ENCODE results near the gene MORN5.
A peak's percentile ranks its signal among the peaks of the same experiment; 100 is the strongest.

MORN5 gene

DNA sequence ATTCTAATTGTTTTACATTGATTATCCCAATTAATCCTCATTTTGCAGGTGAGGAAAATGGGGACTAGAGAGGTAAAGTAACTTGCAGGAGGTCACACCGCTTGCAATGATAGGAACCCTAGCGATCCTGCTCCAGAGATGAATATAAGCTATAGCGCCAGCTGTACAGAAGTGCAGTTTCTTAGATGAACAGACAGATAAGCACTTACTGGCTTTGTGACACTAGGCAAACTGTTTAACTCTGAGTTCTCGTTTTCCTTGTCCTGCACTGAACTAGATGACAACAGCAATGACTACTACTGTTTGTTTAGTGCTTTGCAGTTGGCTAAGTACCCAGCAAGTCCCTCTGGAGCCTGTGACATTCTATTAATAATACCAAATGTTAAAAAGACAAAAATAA is 57.9 kb downstream of the MORN5 start:
- no peak for DNase-seq

DNA sequence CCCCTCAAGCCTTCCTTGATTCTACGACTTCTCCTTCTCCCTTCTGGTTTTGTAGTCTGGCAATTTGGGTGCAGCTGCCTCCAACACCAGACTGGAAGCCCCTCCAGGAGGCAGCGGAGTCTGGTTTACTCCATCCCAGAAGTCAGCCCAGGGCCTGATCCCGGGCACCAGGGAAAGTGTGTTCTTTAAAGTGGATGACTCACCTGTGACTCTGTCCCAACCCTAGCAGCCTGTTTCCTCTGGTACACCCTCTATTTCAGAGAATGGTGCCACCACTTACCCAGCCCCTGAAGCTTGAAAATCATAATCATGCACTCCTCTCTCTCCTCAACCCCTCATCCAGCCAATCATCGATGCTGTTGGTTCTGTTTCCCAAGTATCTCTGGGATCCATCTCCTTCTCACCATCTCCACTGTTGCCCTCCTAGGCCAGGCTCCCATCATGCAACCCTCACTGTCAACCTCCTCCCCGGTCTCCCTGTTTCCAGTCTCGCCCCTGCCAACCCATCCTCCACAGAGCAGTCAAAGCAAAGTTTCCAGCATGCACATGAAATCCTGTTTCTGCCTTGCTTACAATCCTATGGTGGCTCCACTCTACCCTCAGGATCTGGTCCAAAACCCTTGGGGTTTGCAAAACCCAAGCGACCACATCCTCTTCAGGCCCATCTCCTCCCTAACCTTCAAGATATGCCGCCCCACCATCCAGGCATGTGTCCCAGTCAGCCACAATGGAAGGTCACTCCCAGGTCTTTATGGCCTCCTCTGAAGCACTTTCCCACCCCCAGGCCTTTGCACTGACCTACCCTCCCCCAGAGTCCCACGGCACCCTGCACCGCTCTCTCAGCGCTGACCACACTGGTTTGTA is 58.6 kb downstream of the MORN5 start:
- peak; percentile 85 for DNase-seq

DNA sequence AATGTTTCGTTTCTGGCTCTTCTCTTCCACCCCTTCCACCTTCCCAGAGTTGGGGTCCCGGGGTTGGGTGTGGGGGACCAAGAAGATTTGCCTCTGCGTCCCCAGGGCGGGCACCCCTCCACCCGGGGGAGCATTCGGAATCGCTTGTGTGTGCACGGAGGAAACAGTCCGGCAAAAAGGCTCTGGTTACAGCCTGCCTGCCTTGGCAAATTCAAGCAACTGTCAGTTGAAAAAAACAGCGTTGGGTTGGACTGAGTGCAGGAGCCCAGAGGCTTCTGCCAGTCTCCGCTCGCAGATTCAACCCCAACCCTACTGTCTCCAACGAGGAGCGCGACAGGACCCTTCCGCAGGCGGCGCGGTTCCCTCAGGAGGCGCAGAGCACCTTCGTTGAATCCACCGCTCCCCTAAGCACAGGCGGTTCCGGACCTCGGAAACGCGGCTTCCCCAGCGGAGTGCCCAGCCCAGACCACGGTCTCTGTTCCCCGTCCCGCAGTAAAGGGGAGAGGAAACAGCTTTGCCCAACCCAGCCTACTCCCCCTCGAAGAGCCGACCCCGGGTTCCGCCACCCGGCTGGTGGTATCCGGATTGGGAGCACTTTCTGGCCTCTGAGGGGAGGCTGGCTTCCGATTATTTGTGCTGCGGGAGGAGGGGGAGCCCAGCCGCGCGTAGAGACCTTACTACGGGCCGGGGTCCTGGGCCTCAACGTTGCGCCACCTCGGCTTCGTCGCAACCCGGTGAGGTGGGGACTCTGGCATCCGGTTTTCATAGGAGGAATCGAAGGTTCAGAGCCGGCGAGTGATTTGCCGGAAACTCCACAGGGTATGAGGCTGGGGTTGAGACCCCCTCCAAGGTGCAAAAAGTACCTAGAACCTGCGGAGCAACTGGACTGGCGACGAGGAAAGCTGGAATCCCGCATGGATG is 59.5 kb downstream of the MORN5 start:
- DNase-seq: no peak

DNA sequence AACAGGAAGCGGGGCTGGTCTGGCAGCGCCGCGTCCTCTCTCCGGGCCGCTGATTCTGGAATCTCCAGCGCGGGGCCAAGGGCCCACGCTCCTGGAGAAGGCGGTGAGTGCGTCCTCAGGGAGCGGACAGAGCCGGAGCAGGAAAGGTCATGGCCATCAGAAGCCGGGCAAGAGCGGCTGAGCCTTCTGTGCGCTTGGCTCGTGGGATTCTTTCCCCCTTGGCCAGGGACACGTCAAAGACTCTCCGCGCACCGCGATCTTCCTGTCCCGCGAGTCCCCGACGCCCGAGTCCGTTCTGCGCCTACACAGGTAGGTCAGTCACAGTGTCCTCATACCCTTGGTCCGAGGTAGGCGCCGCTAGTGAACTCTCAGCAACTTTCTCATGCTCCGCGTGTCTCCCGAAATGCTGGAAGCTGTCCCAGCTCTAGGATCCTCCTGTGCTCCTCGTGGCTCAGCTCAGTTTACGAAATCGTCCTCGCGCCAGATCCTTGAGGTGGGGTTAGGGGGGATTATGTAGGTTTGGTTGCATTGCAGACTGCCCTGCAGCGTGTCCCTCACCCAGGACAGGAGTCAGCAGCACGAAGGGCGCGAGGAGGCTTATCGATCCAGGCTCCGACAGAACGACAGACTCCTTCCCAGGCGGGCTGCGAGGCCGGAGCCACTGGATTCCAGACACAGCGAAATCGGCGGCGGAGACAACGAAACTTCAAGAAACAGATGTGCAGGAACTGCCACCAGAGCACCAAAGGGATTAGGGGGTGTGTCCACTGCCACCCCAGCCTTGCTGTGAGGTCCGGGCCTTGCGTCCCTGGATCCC is 60.4 kb downstream of the MORN5 start:
- no peak for DNase-seq

DNA sequence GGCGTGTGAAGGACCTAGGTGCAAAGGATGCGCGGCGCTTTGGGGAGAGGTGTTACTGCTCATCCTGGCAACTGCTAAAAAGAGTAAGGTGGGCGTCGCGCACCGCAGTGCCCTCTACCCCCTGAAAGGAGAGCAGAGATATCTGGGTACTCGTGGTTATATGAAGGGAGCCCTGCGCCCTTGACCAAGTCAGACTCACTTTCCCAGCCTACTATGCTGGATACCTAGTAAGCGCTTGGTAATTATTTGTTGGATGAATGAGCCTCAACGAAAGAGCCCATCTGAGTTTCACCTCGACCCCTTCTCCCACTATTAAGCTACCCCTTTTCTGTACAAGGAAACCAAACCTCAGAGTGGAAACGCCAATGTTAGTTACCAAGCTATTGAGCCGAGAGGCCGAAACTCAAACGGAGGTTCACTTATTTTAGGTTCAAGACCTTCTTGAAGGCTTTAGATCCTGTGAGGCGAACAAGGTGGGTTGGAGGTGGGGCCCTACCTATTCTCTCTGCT is 61.0 kb downstream of the MORN5 start:
- DNase-seq: no peak

DNA sequence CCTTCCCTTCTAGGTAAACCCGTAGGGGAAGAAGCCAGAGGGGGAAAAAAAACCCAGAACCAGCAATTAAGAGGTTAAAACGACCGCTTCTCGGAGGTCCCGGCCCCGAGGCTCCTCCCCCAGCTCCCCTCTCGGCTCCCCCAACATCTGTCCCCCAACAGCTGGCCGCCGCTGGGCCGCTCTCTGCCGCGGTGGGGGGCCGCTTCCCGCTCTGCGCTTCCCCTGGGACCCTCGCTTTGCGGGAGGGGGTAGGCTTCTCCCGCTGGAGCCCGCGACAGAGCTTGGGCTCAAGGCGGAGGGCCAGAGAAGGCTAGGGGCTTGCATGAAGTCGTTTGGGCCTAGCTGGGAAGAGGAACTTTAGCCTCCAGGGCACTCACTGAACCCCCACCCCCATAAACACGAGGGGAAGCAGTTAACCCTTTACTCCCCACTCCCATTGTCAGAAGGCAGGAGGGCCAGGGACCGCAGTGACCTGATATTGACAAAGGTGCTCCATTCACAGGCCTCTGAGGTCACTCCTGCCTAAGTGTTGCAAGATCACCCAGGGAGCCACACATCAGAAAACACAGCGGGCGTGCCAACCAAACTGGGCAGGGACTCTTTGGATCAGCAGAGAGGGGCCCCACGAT is 61.6 kb downstream of the MORN5 start:
- no peak for DNase-seq

DNA sequence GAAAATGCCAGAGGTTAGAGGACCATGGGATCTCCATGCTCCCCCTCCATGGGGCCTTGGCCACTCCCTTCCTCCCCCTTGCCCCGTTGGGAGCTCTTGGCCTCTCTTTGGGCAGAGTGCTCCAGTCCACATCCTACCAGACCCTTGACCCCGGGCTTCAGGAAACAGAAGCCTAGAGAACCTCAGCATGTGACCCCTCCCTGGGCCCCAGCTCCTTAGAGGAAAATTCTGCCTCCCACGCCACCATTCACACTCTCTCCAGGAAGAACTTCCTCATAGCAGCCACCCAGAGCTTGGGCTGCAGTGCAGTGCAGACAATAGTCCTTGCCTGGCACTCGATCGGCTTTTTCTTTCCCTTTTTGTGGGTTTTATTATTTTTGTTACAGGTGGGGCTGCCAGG is 63.1 kb downstream of the MORN5 start:
- DNase-seq: no peak

DNA sequence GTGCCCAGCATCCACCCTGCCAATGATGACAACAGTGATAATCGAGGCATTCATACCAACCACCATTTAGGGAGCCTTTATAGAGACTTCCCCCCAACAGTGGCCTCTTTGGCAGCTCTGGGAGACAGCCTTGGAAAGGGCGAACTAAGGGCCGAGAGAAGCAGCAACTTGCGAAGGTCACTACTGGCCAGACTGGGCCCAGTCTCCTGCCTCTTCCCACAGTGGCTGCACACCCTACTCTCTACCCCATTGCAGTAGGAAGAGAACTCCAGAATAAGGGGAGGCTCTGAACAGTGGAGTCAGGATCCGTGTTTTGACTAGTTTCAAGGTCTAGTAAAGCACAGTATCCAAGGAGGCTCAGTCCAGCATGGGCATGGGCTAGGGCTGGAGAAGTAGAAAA is 63.7 kb downstream of the MORN5 start:
- DNase-seq: no peak

DNA sequence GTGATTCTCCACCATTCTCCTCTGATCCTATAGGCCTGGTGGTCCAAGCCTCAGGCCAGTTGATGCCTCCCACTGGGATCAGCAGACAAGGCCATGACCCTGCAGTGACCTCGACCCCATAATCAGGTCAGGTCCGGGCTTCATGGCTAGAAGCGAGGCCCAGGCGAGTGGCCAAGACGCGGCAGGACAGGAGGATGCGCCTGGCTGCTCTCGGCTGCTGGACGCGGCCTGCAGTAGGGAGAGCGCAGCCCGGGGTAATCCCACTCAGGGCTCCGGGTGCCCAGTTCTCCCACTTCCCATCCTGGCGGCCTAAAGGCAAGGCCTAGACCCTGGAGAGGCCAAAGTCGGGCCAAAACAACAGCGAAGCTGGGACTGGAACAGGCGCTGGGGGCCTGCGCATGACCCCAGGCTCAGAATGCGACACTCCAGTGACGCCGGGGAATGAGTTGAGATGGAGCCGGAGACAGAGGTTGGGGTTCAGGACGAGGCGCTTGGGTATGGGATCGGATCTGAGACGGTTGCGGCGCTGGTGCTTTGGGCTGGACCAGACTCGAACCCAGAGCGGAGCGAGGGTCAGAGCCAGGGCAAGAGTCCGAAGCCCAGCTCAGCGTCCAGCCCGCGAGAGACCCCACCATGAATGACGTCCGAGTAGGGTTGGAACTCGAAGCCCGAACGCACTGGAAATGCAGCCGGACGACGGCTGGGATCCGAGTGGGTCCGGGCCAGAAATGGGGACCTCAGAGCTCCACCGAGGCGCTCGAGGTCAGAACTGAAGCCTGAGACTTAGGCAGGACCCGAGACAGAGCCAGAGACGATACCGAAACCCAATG is 65.8 kb downstream of the MORN5 start:
- DNase-seq: no peak

DNA sequence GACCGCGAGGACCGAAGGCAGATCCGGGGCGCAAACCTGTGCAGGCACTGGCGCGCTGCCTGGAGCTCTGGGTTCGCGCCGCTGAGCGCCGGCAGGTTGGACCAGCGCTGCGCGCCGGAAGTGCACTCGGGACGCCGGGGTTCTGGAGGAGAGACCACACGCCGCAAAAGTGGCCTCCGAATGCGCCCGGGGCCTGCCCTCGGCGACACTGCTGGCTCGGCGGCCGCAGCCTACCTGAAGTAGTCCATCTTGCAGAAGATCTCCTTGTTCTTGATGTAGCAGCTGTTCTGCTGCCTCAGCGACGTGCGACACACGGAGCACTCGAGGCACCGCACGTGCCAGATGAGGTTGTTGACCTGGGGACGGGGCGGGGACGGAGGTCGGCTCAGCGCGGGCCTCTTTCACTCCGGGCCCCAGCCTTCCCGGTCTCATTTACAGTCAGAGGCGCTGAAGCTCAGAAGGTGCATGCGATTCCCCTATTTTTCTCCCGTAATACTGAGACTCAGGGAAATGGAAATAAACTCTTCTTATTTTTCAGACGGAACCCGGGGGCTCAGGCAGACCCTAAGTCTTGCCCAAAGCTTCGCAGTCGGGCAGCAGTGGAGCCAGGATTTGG is 66.5 kb downstream of the MORN5 start:
- DNase-seq: no peak

DNA sequence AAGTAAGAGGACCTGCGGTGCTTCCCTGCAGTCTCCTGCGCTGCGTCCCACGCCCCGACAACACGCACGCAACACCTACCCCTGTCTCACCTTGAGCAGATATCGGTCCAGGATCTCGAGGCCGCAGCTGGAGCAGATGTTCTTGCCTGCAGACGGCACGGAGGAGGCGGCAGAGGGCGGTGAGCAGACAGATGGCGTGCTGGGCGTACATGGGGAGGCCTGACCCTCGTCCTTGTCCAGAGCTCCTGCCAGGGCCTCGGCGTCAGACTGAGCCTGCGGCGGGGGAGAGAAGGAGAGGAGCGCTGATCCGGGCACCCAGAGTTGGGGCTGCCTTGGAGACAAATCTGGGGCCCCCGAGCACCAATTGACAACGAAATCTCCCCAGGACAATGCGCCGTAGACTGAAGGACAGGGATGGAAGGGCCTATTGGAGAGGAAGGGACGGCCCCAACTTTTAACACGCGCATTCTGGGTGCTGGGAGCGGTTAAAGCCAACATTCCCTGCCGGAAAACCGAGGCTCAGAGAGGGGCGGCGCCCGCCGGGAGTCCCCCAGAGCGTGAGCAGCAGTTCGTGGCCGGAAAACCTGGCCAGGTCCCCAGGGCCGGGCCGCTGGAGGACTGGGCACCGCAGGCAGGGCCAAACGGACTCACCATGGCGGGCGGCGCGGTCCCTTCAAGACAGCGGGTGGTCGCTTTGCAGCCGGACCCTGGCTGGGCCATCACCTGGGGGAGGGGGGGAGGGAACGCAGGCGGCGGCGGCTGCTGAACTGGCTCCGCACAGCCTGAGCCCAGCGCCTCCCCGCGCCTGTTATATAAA is 67.3 kb downstream of the MORN5 start:
- no peak for DNase-seq

DNA sequence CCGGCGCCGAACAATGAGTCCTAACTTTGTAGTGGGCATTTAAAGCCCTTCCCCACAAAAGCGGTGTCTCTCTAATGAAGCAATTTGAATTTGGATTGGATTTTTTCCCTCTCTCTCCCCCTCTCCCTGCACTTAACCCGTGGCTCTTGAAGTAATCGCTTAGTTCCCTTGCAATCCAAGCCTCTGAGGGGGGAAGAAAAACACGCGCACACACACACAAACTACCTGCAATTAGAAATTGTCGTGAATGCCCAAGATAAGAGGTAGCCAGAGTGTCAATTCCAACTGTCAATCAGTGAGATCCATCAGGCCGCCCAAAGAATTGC is 67.8 kb downstream of the MORN5 start:
- no peak for DNase-seq

DNA sequence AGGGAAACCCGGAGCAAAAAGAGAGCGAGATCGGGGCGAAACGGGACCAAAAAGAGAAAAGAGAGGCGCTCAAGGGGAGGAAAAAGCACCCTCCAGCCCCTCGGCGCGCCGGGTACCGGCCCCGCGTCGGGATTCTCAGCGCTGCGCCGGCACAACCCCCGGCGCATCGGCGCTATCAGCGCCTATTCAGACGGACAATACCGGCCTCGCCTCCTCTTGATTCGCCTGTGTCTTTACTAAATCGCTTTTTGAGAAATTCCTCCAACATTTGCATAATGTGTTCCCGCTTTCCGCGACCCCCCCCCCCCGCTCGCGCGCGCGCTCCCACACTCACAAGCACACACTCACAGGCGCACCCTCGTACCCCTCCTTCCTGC is 68.5 kb downstream of the MORN5 start:
- DNase-seq: no peak

DNA sequence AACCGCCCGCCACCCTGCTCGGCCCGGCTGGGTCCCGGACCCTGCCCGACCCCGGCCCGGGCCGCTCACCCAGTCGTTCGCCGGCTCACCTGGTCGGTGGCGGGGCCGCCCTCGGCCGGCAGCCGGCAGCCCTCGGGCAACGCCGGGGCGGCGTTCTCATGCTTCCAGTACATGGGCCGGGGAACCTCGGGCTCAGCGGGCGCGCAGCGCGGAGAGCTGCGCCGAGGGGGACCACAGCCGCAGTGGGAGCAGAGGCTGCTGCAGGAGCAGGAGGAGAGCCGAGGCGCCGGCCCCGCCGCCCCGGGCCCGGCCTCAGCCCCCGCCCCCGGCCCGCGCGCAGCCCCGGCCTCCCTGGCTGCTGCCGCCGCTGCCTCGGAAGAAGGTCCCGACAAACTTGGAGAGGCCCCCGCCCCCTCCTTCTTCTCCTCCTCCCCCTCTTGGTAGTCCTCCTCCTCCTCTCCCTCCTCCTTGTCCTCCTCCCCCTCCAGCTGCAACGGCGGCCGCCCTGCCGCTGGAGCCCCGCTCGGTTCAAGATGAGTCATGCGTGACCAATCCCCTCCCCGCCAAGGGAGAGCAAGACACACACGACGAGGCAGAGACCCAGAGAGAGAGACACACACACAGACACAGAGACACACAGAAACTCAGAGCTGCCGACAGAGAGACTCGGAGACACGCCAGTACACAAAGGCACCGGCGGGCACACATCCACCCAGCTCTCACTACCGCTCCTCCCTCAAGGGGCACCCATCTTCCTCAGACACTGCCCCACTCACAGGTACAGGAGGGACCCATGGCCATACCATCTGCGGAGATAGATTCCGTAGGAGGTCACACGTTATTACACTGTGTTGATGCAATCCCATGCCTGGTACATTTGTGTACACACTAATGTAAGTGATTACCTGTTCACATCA is 69.1 kb downstream of the MORN5 start, which contains the start of gene LHX6:
Gene LHX6, minus strand, starts transcription at position 390 of the 917 bp plus-strand sequence. Its CDS starts 217 bp downstream, at position 173.
- no peak for DNase-seq

DNA sequence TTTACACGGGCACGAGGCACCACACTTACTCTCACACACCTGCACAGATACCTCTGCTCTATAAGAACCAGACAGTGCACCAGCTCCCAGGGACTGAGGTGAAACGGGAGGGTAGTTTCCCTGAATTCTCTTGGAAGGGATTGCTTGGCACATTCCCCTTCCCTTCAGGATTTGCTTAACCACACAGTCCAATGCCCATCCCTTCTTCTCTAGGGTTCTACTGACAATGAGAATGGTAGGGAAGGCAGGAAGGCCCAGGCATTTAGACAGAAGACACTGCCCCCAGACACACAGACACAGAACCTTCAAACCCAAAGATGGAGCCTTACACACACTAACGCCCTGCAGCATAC is 69.8 kb downstream of the MORN5 start:
- DNase-seq: no peak

DNA sequence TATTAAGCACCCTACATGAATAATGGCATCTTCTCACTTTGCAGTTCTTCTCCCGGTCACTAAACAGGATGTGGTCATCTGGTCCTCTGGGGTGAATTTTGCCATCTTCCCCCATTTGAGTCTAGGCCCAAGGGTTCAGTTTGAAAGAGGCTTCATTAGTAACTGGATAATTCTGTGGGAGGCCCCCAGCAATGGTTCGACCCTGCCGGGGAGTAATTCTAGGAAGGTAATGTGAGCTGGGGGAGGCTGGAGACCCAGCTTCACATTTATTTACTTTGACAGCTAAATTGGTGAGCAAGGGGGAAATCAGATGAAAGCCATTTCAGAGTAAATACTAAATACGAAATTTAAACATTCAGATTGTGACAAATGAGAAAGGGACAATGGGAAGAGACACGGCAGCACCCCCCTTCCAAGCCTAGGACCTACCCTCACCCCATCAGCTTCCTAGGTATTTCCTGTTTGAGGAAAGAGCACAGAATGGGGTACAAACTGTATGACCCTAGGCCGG is 73.1 kb downstream of the MORN5 start:
- no peak for DNase-seq

DNA sequence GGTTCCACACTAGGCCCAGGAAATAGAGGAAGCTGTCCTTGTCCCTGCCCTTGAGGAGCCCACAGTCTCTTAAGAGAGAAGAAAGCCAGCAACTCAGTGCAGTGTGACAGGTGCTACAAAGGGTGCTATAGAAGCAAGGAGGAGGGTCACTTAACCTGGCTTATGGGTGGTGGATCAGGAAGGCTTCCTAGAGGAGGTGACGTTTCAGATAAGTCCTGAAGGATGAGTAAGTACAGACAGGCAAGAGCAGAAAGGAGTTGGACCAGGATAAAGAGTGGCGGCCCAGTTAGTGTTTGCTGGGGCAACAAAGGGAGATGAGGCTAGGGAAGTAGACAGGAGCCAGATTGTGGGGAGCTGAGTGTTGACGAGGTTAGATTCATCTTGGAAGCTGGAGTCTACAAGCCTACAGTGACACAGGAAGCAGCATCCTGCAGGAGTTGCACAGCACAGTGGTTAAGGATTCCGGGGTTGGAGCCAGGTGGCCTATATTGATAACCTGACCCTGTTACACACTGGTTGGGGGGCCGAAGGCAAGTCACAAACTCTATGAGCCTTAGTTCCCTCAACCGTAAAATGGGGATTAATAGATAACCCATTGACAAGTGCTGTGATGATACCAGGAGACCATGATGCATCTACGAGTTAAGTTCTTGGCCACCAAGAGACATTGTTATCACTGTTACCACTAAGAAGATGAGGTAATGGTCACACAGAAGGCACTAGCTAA is 74.5 kb downstream of the MORN5 start:
- no peak for DNase-seq

DNA sequence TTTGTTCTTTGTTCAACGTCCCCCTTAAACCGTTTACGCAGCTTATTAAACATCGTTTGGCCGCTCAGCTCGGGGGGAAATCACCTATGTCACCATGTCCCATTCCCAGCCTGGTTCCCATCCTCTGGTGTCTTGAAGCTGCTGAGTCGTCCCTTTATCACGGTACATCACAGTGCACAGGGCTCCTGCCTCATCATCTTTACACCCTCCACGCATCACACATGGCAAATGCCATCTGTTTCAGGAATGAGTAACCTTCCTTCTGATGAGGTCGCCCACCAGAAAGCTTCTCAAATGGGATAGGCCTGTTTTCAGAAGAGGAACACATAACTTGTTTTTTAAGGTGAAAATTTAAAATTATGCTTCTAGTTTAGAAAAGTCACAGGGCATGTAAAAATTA is 77.0 kb downstream of the MORN5 start:
- no peak for DNase-seq

Data from 8988T (cell line).